GM11168 (cell line): ENCODE results near the gene CDK1.
"Not testable (repeated sequence)": the region's sequence is repeated elsewhere in the genome, so short reads cannot be mapped to it uniquely, and the experiment has no call there.

ENCODE experiments used
- in situ Hi-C: fragments of 300-500 bp; cut with MboI; formaldehyde crosslinking; loops from one replicate; pipeline ENCODE4 v1.12.0; 2022; ENCODE audit warnings: low sequenced_read_pairs; ENCODE audit not compliant: unreplicated experiment

Gene CDK1

DNA sequence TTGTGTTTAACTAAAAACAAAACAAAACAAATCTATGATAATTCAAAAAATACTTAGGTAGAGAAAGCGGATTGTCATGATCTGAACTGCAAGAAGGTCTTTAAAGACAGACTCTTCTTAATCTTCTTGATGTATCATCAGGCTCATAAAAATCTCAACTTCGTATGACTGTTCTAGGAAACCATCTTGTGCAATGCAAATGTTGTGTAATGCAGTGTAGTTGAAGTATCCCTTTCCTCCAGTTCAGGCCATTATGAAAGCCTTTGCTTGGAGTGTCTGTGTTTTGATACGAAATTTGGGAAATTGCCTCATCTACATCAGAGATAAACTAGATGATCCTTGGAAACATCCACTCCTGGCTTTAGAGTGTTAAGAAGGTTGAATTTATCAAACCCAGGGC is 30.9 kb downstream of the CDK1 start:
- in situ Hi-C loops: no loop called here

GRCh38 chr10:60810437-60811182 is 32.3 kb downstream of the CDK1 start:
- in situ Hi-C loops: loop anchor here (5.0 kb wide), 1 partner anchor 147 kb away; no protein-coding TSS in a partner anchor

GRCh38 chr10:60816628-60817397 is 38.5 kb downstream of the CDK1 start:
- in situ Hi-C loops: no loop called here

- in situ Hi-C loops: no loop called here
These were observed 39.1 kb downstream of the CDK1 start for GRCh38 chr10:60817398-60817805.

- in situ Hi-C loops: no loop called here
These were observed 40.0 kb downstream of the CDK1 start for GRCh38 chr10:60818134-60818770.

- in situ Hi-C loops: no loop called here
These were observed 41.0 kb downstream of the CDK1 start for GRCh38 chr10:60819271-60819670.

GRCh38 chr10:60820093-60820754 is 41.9 kb downstream of the CDK1 start:
- in situ Hi-C loops: no loop called here

- in situ Hi-C loops: no loop called here
These were observed 43.4 kb downstream of the CDK1 start for GRCh38 chr10:60821656-60822055.

- in situ Hi-C loops: no loop called here
These were observed 44.5 kb downstream of the CDK1 start for GRCh38 chr10:60822809-60823208.

- in situ Hi-C loops: no loop called here
These were observed 45.0 kb downstream of the CDK1 start for GRCh38 chr10:60823324-60823723.

DNA sequence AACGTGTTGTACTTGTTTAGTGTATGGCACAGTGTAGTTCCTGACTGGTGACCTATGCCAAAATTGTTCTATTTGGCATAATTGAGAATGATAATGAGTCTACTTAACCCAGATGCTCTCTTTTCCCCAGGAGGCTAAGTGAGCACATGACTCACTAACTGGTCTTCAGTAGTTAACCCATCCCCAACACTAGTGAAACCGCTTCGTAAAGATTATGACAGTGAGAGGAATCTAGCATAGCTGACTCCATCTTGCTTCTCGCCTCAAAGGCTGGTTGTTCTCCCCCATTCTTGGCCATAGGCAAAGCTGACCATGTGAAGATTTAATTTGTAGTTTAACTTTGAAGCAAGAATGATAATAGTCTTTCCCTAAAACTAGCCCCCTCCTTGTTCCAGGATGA is 47.2 kb downstream of the CDK1 start:
- in situ Hi-C loops: no loop called here

- in situ Hi-C loops: no loop called here
These were observed 49.7 kb downstream of the CDK1 start for GRCh38 chr10:60827791-60828488.

GRCh38 chr10:60828489-60828852 is 50.2 kb downstream of the CDK1 start:
- in situ Hi-C loops: no loop called here

DNA sequence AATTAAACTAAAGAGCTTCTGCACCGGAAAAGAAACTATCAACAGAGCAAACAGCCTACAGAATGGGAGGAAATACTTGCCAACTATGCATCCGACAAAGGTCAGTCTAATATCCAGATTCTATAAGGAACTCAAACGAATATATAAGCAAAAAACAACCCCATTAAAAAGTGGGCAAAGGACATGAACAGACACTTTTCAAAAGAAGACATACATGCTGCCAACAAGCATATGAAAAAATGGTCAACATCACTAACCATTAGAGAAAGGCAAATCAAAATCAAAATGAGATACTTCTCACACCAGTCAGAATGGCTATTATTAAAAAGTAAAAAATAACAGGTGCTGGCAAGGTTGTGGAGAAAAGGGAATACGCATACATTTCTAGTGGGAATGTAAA is 53.9 kb downstream of the CDK1 start:
- in situ Hi-C loops: not testable (repeated sequence)

- in situ Hi-C loops: no loop called here
These were observed 56.1 kb downstream of the CDK1 start for GRCh38 chr10:60834401-60834800.

DNA sequence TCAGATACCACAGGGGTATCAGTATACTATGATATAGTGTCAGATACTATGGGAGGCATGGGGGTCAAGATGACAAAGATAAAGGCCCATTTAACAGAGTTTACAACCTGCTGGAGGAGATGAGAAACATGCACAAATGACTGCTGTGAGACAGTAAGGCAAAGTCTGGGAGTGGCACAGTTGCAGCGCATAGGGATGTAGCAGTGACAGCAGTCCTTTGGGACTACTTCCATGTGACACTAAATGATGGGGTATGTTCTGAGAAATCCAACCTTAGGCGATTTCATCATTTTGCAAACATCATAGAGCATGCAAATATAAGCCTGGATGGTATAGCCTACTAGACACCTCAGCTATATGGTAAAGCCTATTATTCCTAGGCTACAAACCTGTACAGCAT is 56.8 kb downstream of the CDK1 start:
- in situ Hi-C loops: no loop called here

- in situ Hi-C loops: not testable (repeated sequence)
These were observed 62.9 kb downstream of the CDK1 start for GRCh38 chr10:60841227-60841626.

GRCh38 chr10:60842694-60843093 is 64.4 kb downstream of the CDK1 start:
- in situ Hi-C loops: no loop called here
